WTC11 (cell line): ENCODE measurements around the gene MAP3K12.

Experiments used
- FOXJ3 ChIP-seq: sonication (generic); formaldehyde crosslinking; IDR thresholded peaks from 2 replicates; pipeline ENCODE4 v1.9.0; 2021; ENCODE audit warnings: missing genetic modification reagents, mild to moderate bottlenecking, borderline replicate concordance
- GTF2I ChIP-seq: fragments of 250-450 bp; sonication (Bioruptor Pico); conservative IDR thresholded peaks from 2 replicates; pipeline ENCODE4 v1.4.0; 2021; ENCODE audit warnings: mild to moderate bottlenecking
- HMGA2 ChIP-seq: fragments of 250-450 bp; sonication (Bioruptor Pico); IDR thresholded peaks from 2 replicates; pipeline ENCODE4 v1.4.0; 2021; ENCODE audit warnings: mild to moderate bottlenecking, moderate library complexity
- RELA ChIP-seq: sonication (generic); formaldehyde crosslinking; IDR thresholded peaks from 2 replicates; pipeline ENCODE4 v1.8.1; 2022; ENCODE audit warnings: missing genetic modification reagents, mild to moderate bottlenecking, borderline replicate concordance
- TF ChIP-seq, protein P1 (sequence below): fragments of 200-600 bp; IDR thresholded peaks from 2 replicates; pipeline ENCODE4 v1.8.0; 2022; ENCODE audit warnings: antibody characterized with exemption
- TF ChIP-seq, protein P2 (sequence below): sonication (generic); formaldehyde crosslinking; IDR thresholded peaks from 2 replicates; pipeline ENCODE4 v1.8.0; 2022; ENCODE audit warnings: missing genetic modification reagents
- TF ChIP-seq, protein P3 (sequence below): sonication (generic); formaldehyde crosslinking; IDR thresholded peaks from 2 replicates; pipeline ENCODE4 v1.8.1; 2022; ENCODE audit warnings: mild to moderate bottlenecking, missing genetic modification reagents, moderate library complexity, borderline replicate concordance
- TF ChIP-seq, protein P4 (sequence below): sonication (generic); formaldehyde crosslinking; IDR thresholded peaks from 2 replicates; pipeline ENCODE4 v1.8.0; 2022; ENCODE audit warnings: mild to moderate bottlenecking, missing genetic modification reagents

DNA sequence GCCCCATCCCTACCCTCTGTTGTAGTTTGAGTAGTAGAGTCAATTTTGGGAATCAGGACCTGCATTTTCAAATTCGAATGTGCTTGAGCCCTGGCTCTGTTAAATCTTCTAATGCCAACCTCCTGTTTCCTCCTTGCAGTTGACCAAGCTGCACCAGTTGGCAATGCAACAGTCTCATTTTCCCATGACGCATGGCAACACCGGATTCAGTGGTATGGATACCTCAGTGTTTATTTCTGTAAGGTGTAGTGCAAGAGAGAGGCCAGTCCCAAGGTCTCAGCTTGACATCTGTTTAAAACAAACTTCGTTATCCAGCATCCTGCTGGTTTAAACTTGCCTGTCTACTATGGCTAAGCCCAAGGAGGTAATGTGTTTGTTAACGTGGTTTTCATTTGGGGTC, 32.2 kb downstream of the MAP3K12 start:
- TF ChIP-seq, protein P1, sequence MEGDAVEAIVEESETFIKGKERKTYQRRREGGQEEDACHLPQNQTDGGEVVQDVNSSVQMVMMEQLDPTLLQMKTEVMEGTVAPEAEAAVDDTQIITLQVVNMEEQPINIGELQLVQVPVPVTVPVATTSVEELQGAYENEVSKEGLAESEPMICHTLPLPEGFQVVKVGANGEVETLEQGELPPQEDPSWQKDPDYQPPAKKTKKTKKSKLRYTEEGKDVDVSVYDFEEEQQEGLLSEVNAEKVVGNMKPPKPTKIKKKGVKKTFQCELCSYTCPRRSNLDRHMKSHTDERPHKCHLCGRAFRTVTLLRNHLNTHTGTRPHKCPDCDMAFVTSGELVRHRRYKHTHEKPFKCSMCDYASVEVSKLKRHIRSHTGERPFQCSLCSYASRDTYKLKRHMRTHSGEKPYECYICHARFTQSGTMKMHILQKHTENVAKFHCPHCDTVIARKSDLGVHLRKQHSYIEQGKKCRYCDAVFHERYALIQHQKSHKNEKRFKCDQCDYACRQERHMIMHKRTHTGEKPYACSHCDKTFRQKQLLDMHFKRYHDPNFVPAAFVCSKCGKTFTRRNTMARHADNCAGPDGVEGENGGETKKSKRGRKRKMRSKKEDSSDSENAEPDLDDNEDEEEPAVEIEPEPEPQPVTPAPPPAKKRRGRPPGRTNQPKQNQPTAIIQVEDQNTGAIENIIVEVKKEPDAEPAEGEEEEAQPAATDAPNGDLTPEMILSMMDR, result no peak
- TF ChIP-seq, protein P2, sequence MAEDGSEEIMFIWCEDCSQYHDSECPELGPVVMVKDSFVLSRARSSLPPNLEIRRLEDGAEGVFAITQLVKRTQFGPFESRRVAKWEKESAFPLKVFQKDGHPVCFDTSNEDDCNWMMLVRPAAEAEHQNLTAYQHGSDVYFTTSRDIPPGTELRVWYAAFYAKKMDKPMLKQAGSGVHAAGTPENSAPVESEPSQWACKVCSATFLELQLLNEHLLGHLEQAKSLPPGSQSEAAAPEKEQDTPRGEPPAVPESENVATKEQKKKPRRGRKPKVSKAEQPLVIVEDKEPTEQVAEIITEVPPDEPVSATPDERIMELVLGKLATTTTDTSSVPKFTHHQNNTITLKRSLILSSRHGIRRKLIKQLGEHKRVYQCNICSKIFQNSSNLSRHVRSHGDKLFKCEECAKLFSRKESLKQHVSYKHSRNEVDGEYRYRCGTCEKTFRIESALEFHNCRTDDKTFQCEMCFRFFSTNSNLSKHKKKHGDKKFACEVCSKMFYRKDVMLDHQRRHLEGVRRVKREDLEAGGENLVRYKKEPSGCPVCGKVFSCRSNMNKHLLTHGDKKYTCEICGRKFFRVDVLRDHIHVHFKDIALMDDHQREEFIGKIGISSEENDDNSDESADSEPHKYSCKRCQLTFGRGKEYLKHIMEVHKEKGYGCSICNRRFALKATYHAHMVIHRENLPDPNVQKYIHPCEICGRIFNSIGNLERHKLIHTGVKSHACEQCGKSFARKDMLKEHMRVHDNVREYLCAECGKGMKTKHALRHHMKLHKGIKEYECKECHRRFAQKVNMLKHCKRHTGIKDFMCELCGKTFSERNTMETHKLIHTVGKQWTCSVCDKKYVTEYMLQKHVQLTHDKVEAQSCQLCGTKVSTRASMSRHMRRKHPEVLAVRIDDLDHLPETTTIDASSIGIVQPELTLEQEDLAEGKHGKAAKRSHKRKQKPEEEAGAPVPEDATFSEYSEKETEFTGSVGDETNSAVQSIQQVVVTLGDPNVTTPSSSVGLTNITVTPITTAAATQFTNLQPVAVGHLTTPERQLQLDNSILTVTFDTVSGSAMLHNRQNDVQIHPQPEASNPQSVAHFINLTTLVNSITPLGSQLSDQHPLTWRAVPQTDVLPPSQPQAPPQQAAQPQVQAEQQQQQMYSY (CRISPR knock-in tag), result no peak
- TF ChIP-seq, protein P3, sequence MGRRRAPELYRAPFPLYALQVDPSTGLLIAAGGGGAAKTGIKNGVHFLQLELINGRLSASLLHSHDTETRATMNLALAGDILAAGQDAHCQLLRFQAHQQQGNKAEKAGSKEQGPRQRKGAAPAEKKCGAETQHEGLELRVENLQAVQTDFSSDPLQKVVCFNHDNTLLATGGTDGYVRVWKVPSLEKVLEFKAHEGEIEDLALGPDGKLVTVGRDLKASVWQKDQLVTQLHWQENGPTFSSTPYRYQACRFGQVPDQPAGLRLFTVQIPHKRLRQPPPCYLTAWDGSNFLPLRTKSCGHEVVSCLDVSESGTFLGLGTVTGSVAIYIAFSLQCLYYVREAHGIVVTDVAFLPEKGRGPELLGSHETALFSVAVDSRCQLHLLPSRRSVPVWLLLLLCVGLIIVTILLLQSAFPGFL (CRISPR knock-in tag), result no peak
- TF ChIP-seq FOXJ3 (CRISPR knock-in tag) (no peak), HMGA2 (CRISPR knock-in tag) (no peak), GTF2I (CRISPR knock-in tag) (no peak), RELA (CRISPR knock-in tag) (no peak)
- TF ChIP-seq, protein P4, sequence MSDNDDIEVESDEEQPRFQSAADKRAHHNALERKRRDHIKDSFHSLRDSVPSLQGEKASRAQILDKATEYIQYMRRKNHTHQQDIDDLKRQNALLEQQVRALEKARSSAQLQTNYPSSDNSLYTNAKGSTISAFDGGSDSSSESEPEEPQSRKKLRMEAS, result no peak
